ENCODE measurements around the gene GOLGA6L7.
"Not testable (repeated sequence)": the region's sequence is repeated elsewhere in the genome, so short reads cannot be mapped to it uniquely, and the experiment has no call there.

DNA sequence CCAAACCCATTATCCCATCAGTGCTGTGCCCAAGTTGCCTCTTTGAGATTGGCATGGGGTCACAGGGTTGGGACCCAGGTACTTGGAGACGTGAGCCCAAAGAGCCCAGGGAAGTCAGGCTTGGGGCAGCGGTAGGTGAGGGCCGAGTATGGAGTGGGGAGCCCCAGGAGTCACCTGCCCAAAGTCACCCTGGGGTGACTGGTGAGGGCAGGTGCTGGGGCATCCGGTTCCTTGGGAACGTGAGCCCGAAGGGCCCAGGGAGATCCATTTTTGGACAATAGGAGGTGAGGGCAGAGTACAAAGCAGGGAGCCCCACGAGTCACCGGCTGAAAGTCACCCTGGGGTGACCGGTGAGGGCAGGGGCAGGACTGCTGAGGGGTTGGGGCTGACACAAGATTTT is 485 bp downstream of the GOLGA6L7 start:
- TF ChIP-seq, protein P1, sequence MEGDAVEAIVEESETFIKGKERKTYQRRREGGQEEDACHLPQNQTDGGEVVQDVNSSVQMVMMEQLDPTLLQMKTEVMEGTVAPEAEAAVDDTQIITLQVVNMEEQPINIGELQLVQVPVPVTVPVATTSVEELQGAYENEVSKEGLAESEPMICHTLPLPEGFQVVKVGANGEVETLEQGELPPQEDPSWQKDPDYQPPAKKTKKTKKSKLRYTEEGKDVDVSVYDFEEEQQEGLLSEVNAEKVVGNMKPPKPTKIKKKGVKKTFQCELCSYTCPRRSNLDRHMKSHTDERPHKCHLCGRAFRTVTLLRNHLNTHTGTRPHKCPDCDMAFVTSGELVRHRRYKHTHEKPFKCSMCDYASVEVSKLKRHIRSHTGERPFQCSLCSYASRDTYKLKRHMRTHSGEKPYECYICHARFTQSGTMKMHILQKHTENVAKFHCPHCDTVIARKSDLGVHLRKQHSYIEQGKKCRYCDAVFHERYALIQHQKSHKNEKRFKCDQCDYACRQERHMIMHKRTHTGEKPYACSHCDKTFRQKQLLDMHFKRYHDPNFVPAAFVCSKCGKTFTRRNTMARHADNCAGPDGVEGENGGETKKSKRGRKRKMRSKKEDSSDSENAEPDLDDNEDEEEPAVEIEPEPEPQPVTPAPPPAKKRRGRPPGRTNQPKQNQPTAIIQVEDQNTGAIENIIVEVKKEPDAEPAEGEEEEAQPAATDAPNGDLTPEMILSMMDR (IDR thresholded peaks at IDR 0.05 in 8 of 11, conservative IDR thresholded peaks at IDR 0.05 in 3 of 11): not testable (repeated sequence)
- not testable (repeated sequence) for TF ChIP-seq POLR2AphosphoS5 (IDR thresholded peaks at IDR 0.05)

Data from spleen (tissue), 7 donors.